ENCODE data around the gene ARHGAP26.

- TF ChIP-seq, protein P1, sequence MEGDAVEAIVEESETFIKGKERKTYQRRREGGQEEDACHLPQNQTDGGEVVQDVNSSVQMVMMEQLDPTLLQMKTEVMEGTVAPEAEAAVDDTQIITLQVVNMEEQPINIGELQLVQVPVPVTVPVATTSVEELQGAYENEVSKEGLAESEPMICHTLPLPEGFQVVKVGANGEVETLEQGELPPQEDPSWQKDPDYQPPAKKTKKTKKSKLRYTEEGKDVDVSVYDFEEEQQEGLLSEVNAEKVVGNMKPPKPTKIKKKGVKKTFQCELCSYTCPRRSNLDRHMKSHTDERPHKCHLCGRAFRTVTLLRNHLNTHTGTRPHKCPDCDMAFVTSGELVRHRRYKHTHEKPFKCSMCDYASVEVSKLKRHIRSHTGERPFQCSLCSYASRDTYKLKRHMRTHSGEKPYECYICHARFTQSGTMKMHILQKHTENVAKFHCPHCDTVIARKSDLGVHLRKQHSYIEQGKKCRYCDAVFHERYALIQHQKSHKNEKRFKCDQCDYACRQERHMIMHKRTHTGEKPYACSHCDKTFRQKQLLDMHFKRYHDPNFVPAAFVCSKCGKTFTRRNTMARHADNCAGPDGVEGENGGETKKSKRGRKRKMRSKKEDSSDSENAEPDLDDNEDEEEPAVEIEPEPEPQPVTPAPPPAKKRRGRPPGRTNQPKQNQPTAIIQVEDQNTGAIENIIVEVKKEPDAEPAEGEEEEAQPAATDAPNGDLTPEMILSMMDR (IDR thresholded peaks at IDR 0.05; ENCODE audit: low read depth, low read length, poor library complexity, severe bottlenecking), result peak; percentile 10
- TF ChIP-seq EZH2phosphoT487 (IDR thresholded peaks at IDR 0.05; ENCODE audit: borderline replicate concordance, low read length), result no peak
Measured at GRCh38 chr5:143106174-143106573, 336.0 kb downstream of the ARHGAP26 start.

Measured in DOHH2 (cell line).